NCI-H1092 (cell line): ENCODE results near the gene GTF3C4.
"Not testable (repeated sequence)": the region's sequence is repeated elsewhere in the genome, so short reads cannot be mapped to it uniquely, and the experiment has no call there.

Source experiments
- DNase-seq: peaks from one replicate; lab custom pipeline; 2025; lab: John Stamatoyannopoulos, UW

GTF3C4 gene

GRCh38 chr9:132702254-132702653, 32.0 kb downstream of the GTF3C4 start:
- DNase-seq: no peak

GRCh38 chr9:132703336-132703735, 33.1 kb downstream of the GTF3C4 start:
- no peak for DNase-seq

GRCh38 chr9:132708239-132708638, 38.0 kb downstream of the GTF3C4 start:
- DNase-seq: no peak

GRCh38 chr9:132708769-132709430, 38.6 kb downstream of the GTF3C4 start:
- DNase-seq: no peak

DNA sequence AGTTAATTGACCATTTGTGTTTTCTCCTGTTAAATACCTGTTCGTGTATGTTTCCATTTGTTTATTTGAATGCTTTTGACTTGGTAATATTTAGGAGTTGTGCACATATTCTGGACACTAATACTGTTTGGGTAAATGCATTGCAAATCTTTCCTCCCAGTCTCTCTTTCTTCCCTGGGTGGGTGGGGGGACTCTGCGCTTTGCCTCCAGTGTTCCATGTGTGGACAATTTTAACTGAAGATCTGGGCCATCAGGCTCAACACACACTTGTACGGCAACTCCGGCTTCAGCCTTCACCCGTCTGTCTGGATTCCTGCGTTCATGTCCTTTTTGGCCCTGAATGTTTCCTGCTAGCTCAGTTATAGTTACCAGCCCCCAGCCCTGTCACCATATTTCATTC, 40.1 kb downstream of the GTF3C4 start:
- DNase-seq: no peak

- not testable (repeated sequence) for DNase-seq
Measured at GRCh38 chr9:132711152-132711551, 40.9 kb downstream of the GTF3C4 start.

GRCh38 chr9:132711846-132712245, 41.6 kb downstream of the GTF3C4 start:
- DNase-seq: no peak

DNA sequence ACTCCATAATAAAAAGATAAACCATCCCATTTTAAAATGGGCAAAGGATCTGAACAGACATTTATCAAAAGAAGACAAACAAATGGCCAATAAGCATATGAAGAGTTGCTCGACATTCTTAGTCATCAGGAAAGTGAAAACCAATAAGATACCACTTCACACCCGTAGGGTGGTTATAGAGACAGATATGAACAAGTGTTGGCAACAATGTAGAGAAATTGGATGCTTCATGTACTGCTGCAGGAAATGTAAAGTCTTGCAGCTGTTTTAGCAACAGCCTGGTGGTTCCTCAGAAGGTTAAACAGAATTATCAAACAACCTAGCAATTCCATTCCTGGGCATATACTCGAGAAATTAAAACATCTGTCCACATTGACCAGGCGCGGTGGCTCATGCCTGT, 42.5 kb downstream of the GTF3C4 start:
- no peak for DNase-seq

- no peak for DNase-seq
Measured at GRCh38 chr9:132716007-132716406, 45.7 kb downstream of the GTF3C4 start.

DNA sequence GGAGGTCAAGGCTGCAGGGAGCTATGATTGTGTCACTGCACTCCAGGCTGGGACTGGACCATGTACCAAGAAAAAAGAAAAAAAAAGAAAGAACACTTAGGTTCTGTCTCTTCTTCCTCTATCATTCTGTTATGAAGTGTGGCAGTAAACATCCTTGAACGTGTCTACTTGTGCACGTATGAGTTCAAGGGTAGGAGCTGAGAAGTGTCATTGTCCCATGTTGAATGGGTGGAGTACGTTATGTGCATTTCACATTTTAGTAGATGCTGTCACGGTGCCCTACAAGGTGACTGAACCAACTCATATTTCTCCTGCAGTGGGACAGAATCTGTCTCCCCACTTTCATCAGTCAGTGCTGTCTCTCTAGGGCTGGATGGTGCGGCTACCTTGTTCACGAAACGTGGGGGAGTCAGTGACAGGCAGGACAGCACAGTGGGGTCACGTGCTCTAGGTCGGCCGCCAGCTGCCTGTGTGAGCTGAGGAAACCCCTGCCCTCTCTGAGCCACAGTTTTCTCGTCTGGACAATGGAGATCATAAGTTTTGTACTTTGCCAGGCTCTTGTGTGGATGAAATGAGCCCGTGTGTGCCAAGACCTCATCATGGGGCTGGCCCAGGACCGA, 47.2 kb downstream of the GTF3C4 start:
- no peak for DNase-seq

DNA sequence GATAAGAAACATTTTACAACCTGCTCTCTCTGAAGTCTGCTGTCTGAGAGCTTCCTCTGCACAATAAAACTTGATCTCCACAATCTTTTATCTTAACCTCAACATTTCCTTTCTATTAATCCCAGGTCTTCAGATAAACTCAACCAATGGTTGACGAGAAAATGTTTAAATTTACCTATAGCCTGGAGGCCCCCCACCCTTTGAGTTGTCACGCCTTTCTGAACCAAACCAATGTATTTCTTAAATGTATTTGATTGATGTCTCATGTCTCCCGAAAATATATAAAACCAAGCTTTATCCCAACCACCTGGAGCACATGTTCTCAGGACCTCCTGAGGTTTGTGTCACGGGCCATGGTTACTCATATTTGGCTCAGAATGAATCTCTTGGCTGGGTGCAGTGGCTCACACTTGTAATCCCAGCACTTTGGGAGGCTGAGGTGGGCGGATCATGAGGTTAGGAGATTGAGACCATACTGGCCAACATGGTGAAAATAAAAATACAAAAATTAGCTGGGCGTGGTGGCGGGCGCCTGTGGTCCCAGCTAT, 48.2 kb downstream of the GTF3C4 start:
- not testable (repeated sequence) for DNase-seq

GRCh38 chr9:132721661-132722060, 51.4 kb downstream of the GTF3C4 start:
- no peak for DNase-seq

- DNase-seq: no peak
Measured at GRCh38 chr9:132722564-132723065, 52.4 kb downstream of the GTF3C4 start.

GRCh38 chr9:132723809-132724208, 53.5 kb downstream of the GTF3C4 start:
- DNase-seq: no peak

GRCh38 chr9:132725306-132725705, 55.0 kb downstream of the GTF3C4 start:
- DNase-seq: no peak

DNA sequence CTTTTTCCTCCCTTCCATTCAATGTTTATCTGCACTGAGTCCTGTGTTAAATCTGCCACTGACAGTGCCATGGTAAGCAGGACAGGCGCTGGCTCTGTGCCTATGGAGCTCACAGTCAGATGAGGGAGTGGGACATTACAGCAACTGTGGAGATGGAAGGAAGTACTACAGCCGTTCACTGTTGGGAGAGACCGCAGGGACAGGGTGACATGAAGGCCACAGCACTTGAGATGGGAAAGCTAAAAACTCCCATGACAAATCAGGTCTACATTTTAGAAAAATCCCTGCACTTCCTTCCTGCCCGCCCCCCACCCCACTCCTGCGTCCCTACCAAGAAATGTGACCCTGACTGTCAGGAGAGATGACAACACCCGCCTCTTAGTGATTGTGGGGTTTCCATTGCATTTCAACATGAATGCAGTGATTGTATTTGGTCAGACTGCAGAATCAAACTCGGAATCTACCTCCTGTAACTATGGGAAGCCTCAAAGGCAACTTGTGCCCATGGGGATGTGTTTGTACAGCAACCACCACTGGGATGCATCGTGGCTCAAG, 56.4 kb downstream of the GTF3C4 start:
- DNase-seq: no peak

- no peak for DNase-seq
Measured at GRCh38 chr9:132728071-132728470, 57.8 kb downstream of the GTF3C4 start.

DNA sequence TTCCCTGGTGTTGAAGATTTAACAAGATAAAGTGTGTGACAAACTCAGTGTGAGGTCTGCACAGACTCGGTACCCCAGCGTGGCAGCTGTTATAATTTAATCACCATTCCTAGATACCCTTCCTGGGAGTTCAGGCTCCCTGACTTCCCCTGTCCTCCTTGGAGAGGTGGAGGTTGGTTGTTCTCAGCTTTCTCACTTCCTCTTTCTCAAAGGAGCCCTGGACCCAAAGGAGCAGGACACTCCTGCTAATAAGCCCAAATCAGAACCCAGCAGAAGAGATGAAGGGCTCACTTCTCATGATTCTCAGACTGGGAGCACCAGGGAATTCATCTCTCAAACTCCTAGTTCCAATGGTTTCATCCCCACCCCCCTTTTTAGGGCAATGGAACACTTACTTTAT, 58.2 kb downstream of the GTF3C4 start:
- DNase-seq: no peak

- DNase-seq: no peak
Measured at GRCh38 chr9:132729235-132729890, 59.1 kb downstream of the GTF3C4 start.

DNA sequence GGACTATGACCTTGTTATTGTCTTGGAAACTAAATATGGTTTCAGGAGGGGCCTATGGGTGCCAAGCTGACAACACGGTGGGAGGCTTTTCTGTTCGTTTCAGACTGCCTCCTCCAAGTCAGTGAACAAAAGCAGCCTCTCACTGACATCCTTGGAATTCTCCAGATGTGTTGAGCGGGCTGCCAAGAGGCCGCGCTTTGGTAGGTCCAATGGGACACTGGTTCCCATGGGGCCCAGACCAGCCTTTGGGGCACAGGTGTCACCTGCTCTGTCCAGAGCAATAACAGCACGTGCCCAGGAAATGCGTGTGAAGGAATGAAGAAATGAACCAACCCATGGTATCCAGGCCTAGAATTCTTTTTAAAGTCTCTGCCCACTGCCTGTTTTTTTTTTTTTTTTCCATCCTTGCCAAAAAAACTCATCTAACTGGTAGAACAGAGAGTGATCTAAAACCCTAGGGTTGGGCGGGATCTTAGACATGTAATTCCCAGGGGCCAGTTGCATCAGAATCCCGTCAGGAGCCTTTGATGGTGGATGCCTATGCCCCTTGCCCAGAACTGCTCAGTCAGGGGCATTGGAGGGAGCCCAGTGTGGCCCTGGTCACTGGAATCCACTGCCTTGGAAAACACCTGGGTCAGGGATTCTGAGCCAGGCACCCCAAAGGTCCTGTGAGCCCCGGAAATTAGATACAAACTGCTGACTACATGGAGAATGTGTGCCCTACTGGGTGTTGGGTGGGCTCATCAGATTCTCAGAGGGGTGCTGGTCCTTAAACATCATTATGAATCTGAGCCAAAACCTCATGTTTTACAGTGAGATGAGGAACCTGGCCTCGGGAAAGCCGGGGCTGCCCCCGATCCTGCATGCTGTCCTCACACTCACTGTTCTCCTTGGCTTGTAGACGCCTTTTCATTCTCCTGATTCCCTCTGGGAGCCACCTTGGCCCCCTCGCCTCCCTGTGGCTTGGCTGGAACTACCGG, 60.1 kb downstream of the GTF3C4 start:
- DNase-seq: no peak

DNA sequence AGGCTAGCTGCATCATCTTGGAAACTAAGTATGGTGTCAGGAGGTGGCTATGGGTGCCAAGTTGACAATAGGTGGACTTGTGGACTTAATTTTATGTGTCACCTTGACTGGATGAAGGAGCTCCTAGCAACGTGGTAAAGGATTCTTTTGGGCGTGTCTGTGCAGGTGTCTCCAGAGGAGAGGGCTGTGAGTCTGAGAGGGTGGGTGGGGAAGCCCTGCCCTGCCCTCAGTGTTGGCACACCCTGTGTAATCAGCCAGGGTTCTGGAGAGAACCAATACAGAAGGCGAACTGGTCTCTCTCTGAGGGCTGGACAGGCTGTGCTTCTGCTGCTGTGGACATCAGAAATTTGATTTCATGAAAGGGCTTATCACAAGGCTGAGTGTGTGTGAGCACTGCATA, 61.0 kb downstream of the GTF3C4 start:
- DNase-seq: no peak
